ENCODE data around the gene EXOC4.
A peak's percentile ranks its signal among the peaks of the same experiment; 100 is the strongest.
"Not testable (repeated sequence)": the region's sequence is repeated elsewhere in the genome, so short reads cannot be mapped to it uniquely, and the experiment has no call there.

The EXOC4 gene

DNA sequence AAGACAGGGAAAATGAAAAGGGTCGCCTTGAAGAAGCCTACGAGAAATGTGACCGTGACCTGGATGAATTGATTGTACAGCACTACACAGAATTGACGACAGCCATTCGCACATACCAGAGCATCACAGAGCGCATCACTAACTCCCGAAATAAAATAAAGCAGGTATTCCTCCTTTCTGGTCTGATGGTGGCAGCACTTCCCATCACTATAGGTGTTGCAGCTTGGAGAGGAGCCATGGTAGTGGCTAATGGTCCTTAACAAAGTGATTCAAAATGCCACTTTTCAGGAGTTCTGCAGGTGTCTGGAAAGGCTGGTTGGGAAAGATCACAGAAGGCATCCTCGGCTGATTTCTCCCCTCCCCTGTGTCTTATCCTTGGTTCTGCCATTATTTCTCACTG lies 22.1 kb downstream of the EXOC4 start:
- Histone ChIP-seq H3K4me3 (ENCODE audit: low read depth, low read length) (no peak overlapping the region), H3K27ac (ENCODE audit: extremely low read depth, low read depth, low read length) (no peak overlapping the region), H3K4me1 (ENCODE audit: control insufficient read depth, insufficient read depth, low read length) (no peaks in the 10 kb centered on the region), H3K9me3 (ENCODE audit: control insufficient read depth, insufficient read depth, low read depth, low read length) (no peaks in the 10 kb centered on the region), H3K36me3 (ENCODE audit: control insufficient read depth in 2 of 2, insufficient read depth in 1 of 2, low read length in 2 of 2) (peaks cover 11 to 29% of the 10 kb centered on the region in 2 experiments; a peak in 2 of 3 replicates)
- POLR2A ChIA-PET, result no interaction called here
- CTCF ChIA-PET, result no interaction called here
- TF ChIP-seq ZNF692 (tag by site-specific recombination; IDR thresholded peaks at IDR 0.05) (no peak), ZNF138 (tag by site-specific recombination; IDR thresholded peaks at IDR 0.05; ENCODE audit: borderline replicate concordance) (no peak), PATZ1 (tag by site-specific recombination; IDR thresholded peaks at IDR 0.05) (no peak), ZNF654 (tag by site-specific recombination; IDR thresholded peaks at IDR 0.05; ENCODE audit: low read depth) (peak; percentile 45; the same call in 1 of the 2 replicates)

DNA sequence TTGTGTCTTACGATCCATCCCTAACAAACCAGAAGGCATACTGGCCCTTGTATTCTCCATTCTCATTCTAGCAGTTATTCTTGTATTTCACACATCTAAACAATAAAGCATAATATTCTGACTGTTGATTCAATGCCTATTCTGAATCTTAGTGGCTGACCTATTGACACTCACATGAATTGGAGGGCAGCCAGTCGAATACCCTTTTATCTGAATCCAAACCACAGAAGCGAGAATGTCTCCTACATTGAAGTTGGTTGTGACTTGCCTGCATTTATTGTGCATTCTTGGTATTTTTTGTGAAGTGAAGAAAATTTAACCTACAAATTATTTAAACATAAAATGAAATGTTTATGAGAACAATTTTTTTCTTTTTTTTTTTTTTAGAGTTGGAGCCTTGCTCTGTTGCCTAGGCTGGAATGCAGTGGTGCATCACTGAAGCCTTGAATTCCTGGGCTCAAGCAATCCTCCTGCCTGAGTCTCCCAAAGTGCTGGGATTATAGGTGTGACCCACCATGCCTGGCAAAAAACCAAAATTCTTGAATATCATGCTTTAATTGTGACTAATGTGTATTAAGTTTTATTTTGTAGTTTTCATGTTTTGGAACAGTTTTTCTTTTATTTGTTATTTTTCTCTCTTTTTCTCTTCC lies 22.7 kb downstream of the EXOC4 start:
- CTCF ChIA-PET, result interaction anchor here (0.7 kb wide), 1 partner anchor 8 kb away, joined by 3 read pairs; no protein-coding TSS in a partner anchor
- H3K4me3 ChIP-seq (ENCODE audit: low read depth, low read length), result no peak overlapping the region
- TF ChIP-seq ZNF366 (tag by site-specific recombination; conservative IDR thresholded peaks at IDR 0.05) (0 out of 2 replicates have a peak, but pooled peaks have one; percentile 18), SCRT1 (tag by site-specific recombination; IDR thresholded peaks at IDR 0.05; ENCODE audit: borderline replicate concordance) (no peak), ZNF394 (tag by site-specific recombination; IDR thresholded peaks at IDR 0.05; ENCODE audit: borderline replicate concordance) (no peak)
- POLR2A ChIA-PET, result no interaction called here
- no peak overlapping the region for H3K27ac ChIP-seq (ENCODE audit: extremely low read depth, low read depth, low read length)
- no peaks in the 10 kb centered on the region for H3K4me1 ChIP-seq (ENCODE audit: control insufficient read depth, insufficient read depth, low read length)
- H3K36me3 ChIP-seq (ENCODE audit: control insufficient read depth in 2 of 2, insufficient read depth in 1 of 2, low read length in 2 of 2), result peaks cover 11 to 29% of the 10 kb centered on the region in 2 experiments; a peak in 2 of 3 replicates
- H3K9me3 ChIP-seq (ENCODE audit: control insufficient read depth, insufficient read depth, low read depth, low read length), result no peaks in the 10 kb centered on the region

GRCh38 chr7:133278975-133279374 lies 26.1 kb downstream of the EXOC4 start:
- peak; percentile 90 for TF ChIP-seq ZNF146 (tag by site-specific recombination; IDR thresholded peaks at IDR 0.05)
- CTCF ChIA-PET, result interaction anchor here (0.6 kb wide), 1 partner anchor 17 kb away, joined by 3 read pairs; no protein-coding TSS in a partner anchor

DNA sequence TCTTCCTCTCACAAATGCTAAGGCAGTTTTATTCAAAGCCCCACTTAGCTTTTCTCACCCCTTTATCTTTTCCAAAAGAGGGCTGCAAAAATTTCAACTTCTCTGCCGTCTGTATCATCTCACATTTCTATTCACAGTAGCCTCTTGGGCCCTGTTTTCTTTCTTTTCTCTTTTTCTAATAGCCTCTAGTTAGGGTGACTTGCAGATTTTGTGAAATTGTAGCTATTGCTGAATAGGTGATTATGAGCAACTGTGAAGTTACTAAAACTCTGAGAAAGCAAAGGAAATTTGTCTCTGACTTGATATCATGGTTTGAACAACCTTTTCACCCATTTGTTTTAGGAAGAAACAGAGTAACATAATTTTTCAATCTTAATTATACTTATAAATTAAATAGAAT lies 29.2 kb downstream of the EXOC4 start:
- Histone ChIP-seq H3K4me1 (ENCODE audit: control insufficient read depth, insufficient read depth, low read length) (no peaks in the 10 kb centered on the region), H3K9me3 (ENCODE audit: control insufficient read depth, insufficient read depth, low read depth, low read length) (no peaks in the 10 kb centered on the region), H3K36me3 (ENCODE audit: control insufficient read depth in 2 of 2, insufficient read depth in 1 of 2, low read length in 2 of 2) (peaks cover 4 to 17% of the 10 kb centered on the region in 2 experiments; a peak in 2 of 3 replicates), H3K4me3 (ENCODE audit: low read depth, low read length) (no peak overlapping the region), H3K27ac (ENCODE audit: extremely low read depth, low read depth, low read length) (no peak overlapping the region)
- CTCF ChIA-PET, result interaction anchor here (0.5 to 0.7 kb wide), 3 partner anchors 13 to 1046 kb away, joined by 3 to 4 read pairs (median 3); no protein-coding TSS in a partner anchor
- POLR2A ChIA-PET, result no interaction called here
- no peak for TF ChIP-seq ZNF2 (tag by site-specific recombination; IDR thresholded peaks at IDR 0.05)
- TF ChIP-seq PRDM6 (tag by site-specific recombination; IDR thresholded peaks at IDR 0.05), result 0 out of 2 replicates have a peak, but pooled peaks have one; percentile 27

More at GRCh38 chr7:133278975-133279374, 26.1 kb downstream of the EXOC4 start:
- H3K4me3 ChIP-seq (ENCODE audit: low read depth, low read length); H3K27ac ChIP-seq (ENCODE audit: extremely low read depth, low read depth, low read length); H3K4me1 ChIP-seq (ENCODE audit: control insufficient read depth, insufficient read depth, low read length); H3K9me3 ChIP-seq (ENCODE audit: control insufficient read depth, insufficient read depth, low read depth, low read length); POLR2A ChIA-PET: not testable (repeated sequence)
- peaks cover 11 to 29% of the 10 kb centered on the region in 2 experiments; a peak in 2 of 3 replicates for H3K36me3 ChIP-seq (ENCODE audit: control insufficient read depth in 2 of 2, insufficient read depth in 1 of 2, low read length in 2 of 2)
